ENCODE data around the gene MCAT. TPM values are rescaled to one million over a fixed set of nuclear protein-coding genes. Genes with fewer than 3 reads are reported as not detected.

Gene MCAT
- total RNA-seq, 1 donor from 2014 or later, result 10.5 TPM

GRCh38 chr22:43174941-43175531, 31.8 kb upstream of the MCAT start:
- Mint-ChIP-seq H3K9me3 (no peaks in the 10 kb centered on the region), H3K27ac (no peak overlapping the region), H3K4me1 (no peaks in the 10 kb centered on the region), H3K36me3 (peaks cover 17% of the 10 kb centered on the region), H3K27me3 (ENCODE audit: insufficient read depth, low read depth) (no peaks in the 10 kb centered on the region), H3K4me3 (no peak overlapping the region)
- Histone ChIP-seq H3K4me3 (no peak overlapping the region), H4K20me1 (ENCODE audit: low read depth) (no peaks in the 10 kb centered on the region), H3F3A (ENCODE audit: low read depth) (no peaks in the 10 kb centered on the region), H3K4me2 (no peak overlapping the region), H3K9ac (no peak overlapping the region), H3K4me1 (no peaks in the 10 kb centered on the region), H3K9me3 (ENCODE audit: low read depth) (no peaks in the 10 kb centered on the region), H3K79me2 (ENCODE audit: low read depth) (no peaks in the 10 kb centered on the region), H3K27ac (no peak overlapping the region), H2AFZ (replicated peaks) (no peak overlapping the region), H3K36me3 (no peaks in the 10 kb centered on the region), H3K27me3 (no peaks in the 10 kb centered on the region)
- no peak for TF ChIP-seq CTCF (IDR thresholded peaks at IDR 0.05)
- TF ChIP-seq EZH2phosphoT487 (IDR thresholded peaks at IDR 0.05), result no peak
- no peak for TF ChIP-seq EZH2 (IDR thresholded peaks at IDR 0.05)
- no peak for DNase-seq (ENCODE audit: low spot score)

- no peaks in the 10 kb centered on the region for H3K9me3 ChIP-seq (ENCODE audit: low read depth)
- no peak overlapping the region for H3K27ac Mint-ChIP-seq
- H3K4me1 Mint-ChIP-seq, result no peaks in the 10 kb centered on the region
- no peak for DNase-seq (ENCODE audit: low spot score)
- H3K27me3 Mint-ChIP-seq (ENCODE audit: insufficient read depth, low read depth), result no peaks in the 10 kb centered on the region
- H3F3A ChIP-seq (ENCODE audit: low read depth), result no peaks in the 10 kb centered on the region
- no peak overlapping the region for H3K4me3 Mint-ChIP-seq
- H4K20me1 ChIP-seq (ENCODE audit: low read depth), result no peaks in the 10 kb centered on the region
- H3K27ac ChIP-seq, result no peak overlapping the region
- no peak overlapping the region for H3K4me3 ChIP-seq
- H3K9me3 Mint-ChIP-seq, result no peaks in the 10 kb centered on the region
- no peak overlapping the region for H3K9ac ChIP-seq
- H3K4me1 ChIP-seq, result no peaks in the 10 kb centered on the region
- peaks cover 12% of the 10 kb centered on the region for H3K36me3 Mint-ChIP-seq
- no peak overlapping the region for H2AFZ ChIP-seq (replicated peaks)
- no peaks in the 10 kb centered on the region for H3K27me3 ChIP-seq
- H3K4me2 ChIP-seq, result no peak overlapping the region
- H3K79me2 ChIP-seq (ENCODE audit: low read depth), result no peaks in the 10 kb centered on the region
- TF ChIP-seq EZH2phosphoT487 (IDR thresholded peaks at IDR 0.05), result no peak
- TF ChIP-seq CTCF (IDR thresholded peaks at IDR 0.05), result no peak
- TF ChIP-seq EZH2 (IDR thresholded peaks at IDR 0.05), result no peak
- no peaks in the 10 kb centered on the region for H3K36me3 ChIP-seq
Observed at GRCh38 chr22:43173976-43174720, 30.9 kb upstream of the MCAT start.

GRCh38 chr22:43173566-43173965, 30.4 kb upstream of the MCAT start:
- Histone ChIP-seq H3K4me3 (no peak overlapping the region), H3K4me1 (no peaks in the 10 kb centered on the region), H3K27ac (no peak overlapping the region), H3K27me3 (no peaks in the 10 kb centered on the region), H3K4me2 (no peak overlapping the region), H3K9me3 (ENCODE audit: low read depth) (no peaks in the 10 kb centered on the region), H3F3A (ENCODE audit: low read depth) (no peaks in the 10 kb centered on the region), H3K79me2 (ENCODE audit: low read depth) (no peaks in the 10 kb centered on the region), H3K9ac (no peak overlapping the region), H4K20me1 (ENCODE audit: low read depth) (no peaks in the 10 kb centered on the region), H3K36me3 (no peaks in the 10 kb centered on the region), H2AFZ (replicated peaks) (no peak overlapping the region)
- H3K27ac Mint-ChIP-seq, result no peak overlapping the region
- TF ChIP-seq EZH2 (IDR thresholded peaks at IDR 0.05) (no peak), CTCF (IDR thresholded peaks at IDR 0.05) (no peak), EZH2phosphoT487 (IDR thresholded peaks at IDR 0.05) (no peak)
- H3K27me3 Mint-ChIP-seq (ENCODE audit: insufficient read depth, low read depth), result no peaks in the 10 kb centered on the region
- H3K4me3 Mint-ChIP-seq, result no peak overlapping the region
- no peaks in the 10 kb centered on the region for H3K4me1 Mint-ChIP-seq
- H3K9me3 Mint-ChIP-seq, result no peaks in the 10 kb centered on the region
- no peak for DNase-seq (ENCODE audit: low spot score)
- peaks cover 10% of the 10 kb centered on the region for H3K36me3 Mint-ChIP-seq
